HL-60/S4 treated with retinoic acid at 250 ng/mL for 4 days and 3 days (cell line): ENCODE results near the gene RBSN.

ENCODE experiments used
- in situ Hi-C: fragments of 300-500 bp; cut with MboI; formaldehyde crosslinking; loops from 2 replicates; pipeline ENCODE4 v1.7.0; 2022; ENCODE audit warnings: low sequenced_read_pairs

The RBSN gene

DNA sequence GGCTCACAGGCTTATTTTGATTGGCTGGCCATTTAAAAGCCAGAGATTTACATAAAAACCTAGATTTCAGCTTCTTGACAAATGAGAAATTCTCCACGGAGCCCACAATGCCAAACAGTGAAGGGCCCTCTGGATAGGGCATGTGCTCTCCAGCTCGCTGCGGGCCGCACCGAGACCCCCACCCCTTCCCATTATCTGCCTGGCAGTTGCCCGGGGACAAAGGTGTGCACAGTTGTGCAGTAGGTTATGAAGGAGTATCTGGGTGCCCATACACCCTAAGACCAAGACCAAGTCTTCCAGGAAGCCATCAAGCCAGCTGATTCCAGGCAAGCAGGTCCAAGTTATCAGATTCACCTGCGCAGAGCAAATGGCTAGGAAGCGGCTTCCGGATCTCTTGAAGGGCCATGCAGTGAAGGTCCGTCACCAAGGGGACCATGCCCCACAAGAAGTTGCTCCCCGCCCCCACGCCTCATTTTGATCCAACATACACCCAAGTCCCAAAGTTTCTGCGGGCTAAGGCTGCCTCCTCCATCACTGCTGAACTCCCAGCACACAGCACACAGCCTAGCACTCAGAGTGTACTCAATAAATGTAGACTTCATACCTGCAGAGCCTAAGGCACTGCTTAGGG, 35.2 kb downstream of the RBSN start:
- in situ Hi-C loops = no loop called here

- in situ Hi-C loops = no loop called here
Measured at GRCh38 chr3:15063238-15063637, 35.7 kb downstream of the RBSN start.

GRCh38 chr3:15060029-15060428, 38.9 kb downstream of the RBSN start:
- in situ Hi-C loops = no loop called here

DNA sequence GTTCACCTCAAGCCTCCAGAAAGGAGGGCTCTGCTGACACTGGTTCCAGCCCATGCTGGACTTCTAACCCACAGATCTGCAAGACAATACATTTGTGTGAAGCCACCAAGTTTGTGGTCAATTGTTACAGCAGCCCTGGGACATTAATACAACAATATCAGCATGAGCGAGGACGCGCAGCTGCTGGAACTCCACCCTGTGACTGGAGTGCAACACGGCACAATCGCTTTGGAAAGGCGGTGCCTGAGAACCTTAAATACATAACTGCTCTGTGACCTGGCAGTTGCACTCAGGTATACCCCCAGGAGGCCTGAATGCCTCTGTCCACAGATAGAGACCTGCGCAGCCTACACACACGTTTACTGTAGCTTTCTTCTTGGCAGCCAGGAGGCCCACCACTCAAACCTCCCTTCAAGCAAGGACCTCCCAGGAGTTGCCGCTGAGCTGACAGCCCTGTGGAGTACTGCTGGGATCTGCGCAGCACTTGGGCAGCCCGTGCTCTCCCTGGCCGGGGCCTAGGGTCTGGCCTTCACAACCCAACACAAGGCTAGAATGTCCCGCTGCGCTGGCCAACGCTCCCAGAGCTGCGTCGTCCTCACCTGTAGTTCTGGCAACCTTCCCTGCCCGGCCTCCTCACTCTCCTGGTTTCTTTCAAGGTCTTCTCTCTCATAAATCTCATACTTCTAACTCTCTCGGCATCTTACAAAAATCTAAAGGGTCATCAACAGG, 42.1 kb downstream of the RBSN start:
- in situ Hi-C loops = no loop called here

GRCh38 chr3:15055019-15055557, 43.9 kb downstream of the RBSN start:
- in situ Hi-C loops = no loop called here

DNA sequence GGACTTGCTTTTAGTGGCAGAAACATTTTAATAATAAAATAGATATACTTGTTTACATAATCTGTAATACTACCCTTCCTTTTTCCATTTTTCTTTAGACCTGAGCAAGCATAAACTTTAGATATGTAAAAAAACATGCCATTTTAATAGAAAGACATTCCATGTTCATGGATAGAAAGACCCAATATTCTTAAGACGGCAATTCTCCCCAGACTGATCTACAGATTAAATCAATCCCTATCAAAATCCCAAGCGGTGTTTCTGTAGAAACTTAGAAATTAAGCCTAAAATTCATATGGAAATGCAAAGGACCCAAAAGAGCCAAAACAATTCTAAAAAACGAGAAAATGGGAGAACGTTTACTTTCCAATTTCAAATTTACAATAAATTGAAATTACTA, 45.4 kb downstream of the RBSN start:
- in situ Hi-C loops = no loop called here

DNA sequence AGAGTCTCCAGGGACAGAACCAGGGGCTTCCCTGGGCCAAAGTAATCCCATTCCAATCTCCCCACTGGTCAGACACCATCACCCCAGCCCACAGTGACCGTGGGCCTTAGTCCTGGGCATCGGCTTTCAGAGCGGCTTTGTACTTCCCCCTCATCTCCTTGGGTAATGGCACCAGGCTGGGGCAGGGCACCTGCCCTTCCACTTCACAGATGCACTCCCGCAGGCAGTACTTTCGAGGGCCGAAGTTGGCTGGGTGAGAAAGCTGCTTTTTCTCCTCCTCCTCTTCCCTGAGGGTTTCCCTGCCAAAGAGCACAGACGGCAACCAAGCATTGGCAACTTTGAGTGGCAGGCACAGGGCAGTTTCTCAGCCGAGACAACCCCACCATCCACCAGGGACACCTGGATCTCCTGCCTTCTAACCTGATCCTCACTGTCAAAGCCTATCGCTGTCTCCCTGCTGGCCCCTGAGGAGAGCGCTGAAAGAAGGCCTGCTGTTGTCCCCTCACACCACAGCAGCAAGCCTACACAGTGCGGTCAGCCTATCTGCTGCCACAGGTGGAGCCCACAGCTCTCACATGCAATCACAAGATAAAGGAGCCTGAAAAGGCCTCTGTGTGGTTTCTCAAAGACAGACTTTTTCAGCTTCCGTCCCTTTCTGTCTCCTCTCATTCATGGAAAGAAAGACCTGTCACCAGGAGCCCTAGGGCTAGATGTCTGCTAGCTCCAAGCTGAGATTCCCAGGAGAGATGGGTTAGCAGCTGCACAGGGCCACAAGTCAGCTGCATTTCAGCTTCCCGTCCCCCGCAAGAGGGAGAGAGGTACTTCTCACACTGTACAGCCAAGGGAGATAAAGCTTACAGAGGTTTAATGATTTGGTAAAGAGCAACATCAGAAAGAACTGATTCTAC, 46.4 kb downstream of the RBSN start:
- in situ Hi-C loops = no loop called here

- in situ Hi-C loops = no loop called here
Measured at GRCh38 chr3:15051531-15051930, 47.4 kb downstream of the RBSN start.

GRCh38 chr3:15050405-15051092, 48.4 kb downstream of the RBSN start:
- in situ Hi-C loops = no loop called here

GRCh38 chr3:15049584-15049983, 49.4 kb downstream of the RBSN start:
- in situ Hi-C loops = no loop called here

DNA sequence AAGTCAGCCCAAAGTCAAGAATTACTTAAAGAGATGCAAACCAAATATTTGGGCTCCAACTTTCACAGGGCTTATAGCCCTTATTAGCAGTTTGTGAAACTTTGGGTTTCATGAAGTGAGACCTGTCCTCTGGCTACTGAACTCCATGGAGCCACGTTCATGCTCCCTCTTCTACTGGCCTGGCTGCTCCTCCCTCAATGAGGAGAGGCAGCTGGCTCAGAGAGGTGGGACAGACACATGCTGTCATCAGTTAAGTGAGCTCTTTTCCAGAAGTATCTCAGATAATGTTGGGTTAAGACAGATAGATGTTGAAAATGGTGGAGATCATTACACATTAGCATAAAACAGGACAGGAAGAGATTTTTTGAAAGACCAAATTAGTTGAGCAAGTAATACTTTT, 53.3 kb downstream of the RBSN start:
- in situ Hi-C loops = no loop called here

- in situ Hi-C loops = no loop called here
Measured at GRCh38 chr3:15044326-15044725, 54.6 kb downstream of the RBSN start.

DNA sequence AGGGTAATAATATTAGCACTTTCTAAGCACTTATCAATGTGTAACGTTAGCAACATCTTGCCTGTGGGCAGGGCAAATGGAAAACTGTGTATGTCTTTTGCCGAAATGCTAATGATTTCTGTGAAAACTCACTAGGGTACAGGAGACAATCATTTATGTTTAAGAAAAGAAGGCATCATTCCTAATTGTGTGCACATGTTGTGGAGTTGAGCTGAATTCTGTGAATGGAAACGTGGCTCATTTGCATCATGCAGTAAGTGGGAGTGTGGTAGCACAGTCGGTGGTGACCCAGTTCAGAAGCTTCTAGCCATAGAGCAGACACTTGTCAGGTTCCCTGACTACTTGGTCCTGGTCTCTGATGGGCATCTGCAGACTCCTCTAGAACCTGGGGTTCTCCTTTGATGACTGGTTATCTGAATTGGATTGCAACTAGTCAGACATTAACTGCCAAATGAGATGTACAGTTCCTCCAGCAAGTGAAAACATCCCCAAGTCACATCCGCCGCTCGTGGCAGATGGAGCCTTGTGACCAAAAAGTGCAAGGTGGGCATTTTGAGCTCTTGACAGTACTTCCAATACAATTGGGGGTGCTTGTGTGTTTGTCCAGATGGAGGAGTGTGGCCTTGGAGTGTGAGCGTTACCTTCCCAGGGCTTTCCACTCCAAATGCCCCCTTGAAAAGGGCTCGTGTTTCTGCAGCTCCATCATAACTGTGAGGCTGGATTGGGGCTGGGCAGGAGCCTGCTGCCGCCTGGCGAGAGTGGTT, 55.4 kb downstream of the RBSN start:
- in situ Hi-C loops = no loop called here

- in situ Hi-C loops = no loop called here
Measured at GRCh38 chr3:15042936-15043335, 56.0 kb downstream of the RBSN start.

GRCh38 chr3:15041950-15042349, 57.0 kb downstream of the RBSN start:
- in situ Hi-C loops = no loop called here

DNA sequence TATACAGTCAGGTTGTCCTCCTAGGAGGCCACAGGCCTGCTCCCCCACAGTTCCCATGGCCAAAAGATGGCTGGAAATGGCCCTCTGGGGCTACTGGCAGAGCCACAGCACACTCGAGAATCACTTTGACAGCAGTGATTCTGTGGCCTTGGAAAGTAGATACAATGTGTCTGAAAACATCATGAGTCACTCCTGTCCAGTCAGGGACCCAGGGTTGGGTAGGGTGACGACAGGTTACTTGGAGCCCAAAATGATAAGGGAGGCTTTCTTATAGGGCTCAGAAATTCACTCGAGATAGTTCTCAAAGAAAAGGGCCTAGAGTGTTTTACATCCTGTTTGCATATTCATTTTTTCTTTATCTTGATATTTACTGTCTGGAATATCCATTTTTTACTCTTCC, 58.1 kb downstream of the RBSN start:
- in situ Hi-C loops = no loop called here

DNA sequence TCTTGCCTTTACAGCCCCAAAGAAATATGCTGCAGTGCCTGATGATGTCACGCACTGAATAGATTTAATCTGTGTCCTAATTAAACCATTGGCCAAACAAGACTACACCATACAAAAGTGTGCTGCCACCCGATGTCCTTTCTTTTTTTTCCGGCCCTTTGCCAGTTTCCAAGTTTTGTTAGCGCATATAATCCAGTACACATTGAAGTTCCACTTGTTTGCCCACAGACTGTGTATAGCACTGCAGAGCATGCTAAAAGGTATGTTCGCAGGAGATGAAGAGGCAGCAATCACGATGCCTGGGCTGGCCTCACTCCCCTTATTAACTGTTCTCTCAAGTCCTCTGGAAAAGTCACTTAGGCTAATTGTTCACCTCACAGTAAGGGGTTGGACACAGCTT, 60.6 kb downstream of the RBSN start:
- in situ Hi-C loops = no loop called here

GRCh38 chr3:15033103-15033502, 65.8 kb downstream of the RBSN start:
- in situ Hi-C loops = no loop called here

GRCh38 chr3:15032650-15033049, 66.3 kb downstream of the RBSN start:
- in situ Hi-C loops = no loop called here

DNA sequence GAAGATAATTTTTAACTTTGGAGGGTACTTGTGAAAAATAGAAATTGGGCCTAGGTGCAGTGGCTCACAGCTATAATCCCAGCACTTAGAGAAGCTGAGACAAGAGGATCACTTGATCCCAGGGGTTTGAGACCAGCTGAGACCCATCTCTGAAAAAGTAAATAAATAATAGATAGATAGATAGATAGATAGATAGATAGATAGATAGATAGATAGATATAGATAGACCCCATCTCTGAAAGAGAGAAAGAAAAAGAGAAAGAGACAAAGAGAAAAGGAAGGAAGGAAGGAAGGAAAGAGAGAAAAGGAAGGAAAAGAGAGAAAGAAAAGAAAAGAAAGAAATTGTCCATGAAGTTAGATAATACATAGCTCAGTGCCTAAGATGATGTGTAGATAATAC, 69.3 kb downstream of the RBSN start:
- in situ Hi-C loops = no loop called here
